ENCODE results near the gene AACS. TPM values are rescaled to one million over a fixed set of nuclear protein-coding genes. Genes with fewer than 3 reads are reported as not detected.

Gene AACS
- total RNA-seq, 4 donors from 2014 or later: 14.8 to 24.0 (median 20.1) TPM

GRCh38 chr12:125183187-125184067, 118.2 kb downstream of the AACS start:
- WGBS, 2 donors: 6 to 12% methylated on average over 10 to 25 of the region's 27 CpGs
- H3K4me1 ChIP-seq: peaks cover 10 to 20% of the 10 kb centered on the region in 2 donors
- DNase-seq: peak; percentile 75
- TF ChIP-seq CTCF (IDR thresholded peaks at IDR 0.05): peak; percentile 93 to 99 (median 98)
- no peak for TF ChIP-seq POLR2A (IDR thresholded peaks at IDR 0.05)
- H3K4me3 ChIP-seq (replicated peaks in 1 of 3): no peak overlapping the region
- H3K27ac ChIP-seq: no peak overlapping the region
- intact Hi-C loops (cut with DNase I): no loop called here
- no peaks in the 10 kb centered on the region for H3K27me3 ChIP-seq
- no peaks in the 10 kb centered on the region for H3K9me3 ChIP-seq
- H3K36me3 ChIP-seq: no peaks in the 10 kb centered on the region

- no peak for DNase-seq
- intact Hi-C loops (cut with DNase I): no loop called here
- no peak for TF ChIP-seq POLR2A (IDR thresholded peaks at IDR 0.05)
- no peak for TF ChIP-seq CTCF (IDR thresholded peaks at IDR 0.05)
- Histone ChIP-seq H3K27ac (no peak overlapping the region), H3K27me3 (no peaks in the 10 kb centered on the region), H3K4me3 (replicated peaks in 1 of 3) (no peak overlapping the region), H3K9me3 (no peaks in the 10 kb centered on the region), H3K4me1 (peaks cover 10 to 20% of the 10 kb centered on the region in 2 donors), H3K36me3 (no peaks in the 10 kb centered on the region)
- 44 to 46% methylated on average over 16 of the region's 16 CpGs for WGBS, 2 donors
Observed at GRCh38 chr12:125184213-125184967, 119.2 kb downstream of the AACS start.

GRCh38 chr12:125185311-125185739, 120.1 kb downstream of the AACS start:
- H3K27ac ChIP-seq: no peak overlapping the region
- 10 to 11% methylated on average over 6 to 11 of the region's 21 CpGs for WGBS, 2 donors
- no peaks in the 10 kb centered on the region for H3K27me3 ChIP-seq
- no peaks in the 10 kb centered on the region for H3K9me3 ChIP-seq
- peak in 1 of 2 donors; percentile 8 for DNase-seq
- no peaks in the 10 kb centered on the region for H3K36me3 ChIP-seq
- TF ChIP-seq CTCF (IDR thresholded peaks at IDR 0.05) (no peak), POLR2A (IDR thresholded peaks at IDR 0.05) (no peak)
- intact Hi-C loops (cut with DNase I): loop anchor here (5.0 kb wide), 1 partner anchor 142 kb away; no protein-coding TSS in a partner anchor
- peak overlapping the region in 1 of 3 donors; percentile 20 for H3K4me3 ChIP-seq (replicated peaks in 1 of 3)
- peaks cover 10 to 20% of the 10 kb centered on the region in 2 donors for H3K4me1 ChIP-seq

GRCh38 chr12:125185740-125186470, 120.7 kb downstream of the AACS start, which contains the start of gene TMEM132B:
Gene TMEM132B (plus strand): TSS chr12:125186386.
- 2 to 3% methylated on average over 14 to 29 of the region's 71 CpGs for WGBS, 2 donors

More at GRCh38 chr12:125185740-125186470, 120.7 kb downstream of the AACS start, which contains the start of gene TMEM132B:
- H3K4me1 ChIP-seq: peaks cover 10 to 20% of the 10 kb centered on the region in 2 donors
- intact Hi-C loops (cut with DNase I): loop anchor here (5.0 kb wide), 1 partner anchor 141 kb away; no protein-coding TSS in a partner anchor
- TF ChIP-seq POLR2A (IDR thresholded peaks at IDR 0.05) (peak in 1 of 2 donors; percentile 71), CTCF (IDR thresholded peaks at IDR 0.05) (peak in 3 of 6 experiments; percentile 42 to 76 (median 66))
- no peaks in the 10 kb centered on the region for H3K27me3 ChIP-seq
- no peak within 1 kb of the TSS for H3K27ac ChIP-seq
- H3K36me3 ChIP-seq: no peaks in the 10 kb centered on the region
- DNase-seq: peak; percentile 84 to 86
- no peaks in the 10 kb centered on the region for H3K9me3 ChIP-seq
- peak within 1 kb of the TSS in 2 of 3 donors; percentile 7 to 37 for H3K4me3 ChIP-seq (replicated peaks in 1 of 3)

All from thyroid gland (tissue), 4 donors.